Measurements from ENCODE around the gene HOXA4.

HOXA4 gene

DNA sequence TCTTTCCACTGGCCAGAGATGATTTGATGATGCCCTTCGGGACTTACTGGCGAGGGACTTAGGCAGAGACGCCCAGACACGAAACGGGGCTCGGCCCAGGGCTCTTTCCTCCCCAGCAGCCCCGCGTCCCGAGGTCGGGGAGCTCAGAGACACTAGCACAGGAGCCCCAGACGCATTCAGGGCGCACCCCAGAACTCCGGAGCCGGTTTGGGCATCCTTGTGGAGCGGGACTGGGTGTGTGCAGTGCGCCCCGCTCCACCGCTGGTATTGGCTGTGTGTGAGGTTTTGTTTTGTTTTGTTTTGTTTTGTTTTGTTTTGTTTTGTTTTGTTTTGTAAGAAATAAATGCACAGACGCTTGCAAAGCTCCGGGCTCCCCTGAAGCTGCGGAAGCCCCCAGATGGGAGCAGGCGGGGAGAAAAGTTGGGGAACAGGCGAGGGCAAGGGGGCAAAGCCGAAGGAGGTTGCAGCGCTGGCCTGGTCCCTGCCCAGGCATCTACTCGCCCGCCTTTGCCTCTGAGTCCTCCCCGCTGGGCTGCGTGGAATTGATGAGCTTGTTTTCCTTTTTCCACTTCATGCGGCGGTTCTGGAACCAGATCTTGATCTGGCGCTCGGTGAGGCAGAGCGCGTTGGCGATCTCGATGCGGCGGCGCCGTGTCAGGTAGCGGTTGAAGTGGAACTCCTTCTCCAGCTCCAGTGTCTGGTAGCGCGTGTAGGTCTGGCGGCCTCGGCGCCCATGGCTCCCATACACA, 14.8 kb upstream of the HOXA4 start:
- no peak for DNase-seq

DNA sequence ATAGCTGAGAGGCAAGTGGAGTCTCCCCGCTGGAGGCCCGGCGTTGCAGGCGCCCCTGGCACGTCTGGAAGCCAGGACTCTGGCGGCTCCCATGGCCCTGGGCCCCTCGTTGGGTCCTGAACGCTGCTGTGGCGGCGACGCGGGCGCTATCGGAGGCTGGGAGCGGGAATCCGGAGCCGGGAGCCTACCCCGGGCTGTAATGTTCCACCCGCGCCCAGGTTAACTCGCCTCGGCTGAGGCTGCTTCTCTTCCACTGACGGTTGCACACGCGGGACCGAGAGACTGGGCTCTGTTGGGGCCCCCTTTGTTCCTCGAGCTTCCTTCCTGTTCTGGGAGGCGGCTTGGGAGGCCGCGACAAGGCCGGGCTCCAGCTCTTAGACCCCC, 14.2 kb upstream of the HOXA4 start:
- DNase-seq: no peak

DNA sequence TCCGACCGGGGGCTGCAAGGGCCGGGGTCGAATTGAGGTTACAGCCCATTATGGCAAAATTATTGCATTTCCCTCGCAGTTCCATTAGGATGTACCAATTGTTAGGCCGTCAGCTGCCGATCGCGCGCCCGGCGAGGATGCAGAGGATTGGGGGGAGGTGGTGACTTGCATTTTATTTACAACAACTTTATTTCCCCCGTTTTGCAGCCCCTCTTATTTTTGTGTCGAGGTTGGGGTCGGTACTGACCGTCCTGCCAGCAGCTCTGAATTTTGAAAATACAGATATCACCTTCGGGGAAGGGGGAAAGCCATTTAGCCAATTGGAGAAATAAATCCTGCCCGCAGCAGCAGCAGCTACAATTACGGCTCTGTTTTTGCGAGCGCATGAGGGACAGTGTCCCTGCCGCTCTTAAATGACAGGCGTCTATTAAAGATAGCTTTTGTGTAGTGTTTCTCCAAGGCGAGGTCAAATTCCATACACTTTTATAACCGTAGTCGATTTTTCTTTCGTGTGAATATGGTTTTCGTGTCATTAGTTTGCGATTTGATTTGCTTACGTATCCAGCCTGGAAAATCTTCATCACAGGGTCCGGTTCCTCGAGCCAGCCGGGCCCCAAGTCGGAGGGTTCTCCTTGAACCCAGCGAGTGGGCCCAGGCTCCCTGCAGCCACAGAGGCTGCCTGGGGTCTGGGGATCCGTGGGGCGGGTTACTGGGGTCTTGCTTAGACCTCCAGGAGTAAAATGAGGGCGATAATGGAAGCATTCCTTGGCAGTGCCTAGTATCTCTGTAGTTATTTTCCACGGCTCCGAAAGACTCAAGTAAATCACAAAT, 13.6 kb upstream of the HOXA4 start:
- DNase-seq: no peak

DNA sequence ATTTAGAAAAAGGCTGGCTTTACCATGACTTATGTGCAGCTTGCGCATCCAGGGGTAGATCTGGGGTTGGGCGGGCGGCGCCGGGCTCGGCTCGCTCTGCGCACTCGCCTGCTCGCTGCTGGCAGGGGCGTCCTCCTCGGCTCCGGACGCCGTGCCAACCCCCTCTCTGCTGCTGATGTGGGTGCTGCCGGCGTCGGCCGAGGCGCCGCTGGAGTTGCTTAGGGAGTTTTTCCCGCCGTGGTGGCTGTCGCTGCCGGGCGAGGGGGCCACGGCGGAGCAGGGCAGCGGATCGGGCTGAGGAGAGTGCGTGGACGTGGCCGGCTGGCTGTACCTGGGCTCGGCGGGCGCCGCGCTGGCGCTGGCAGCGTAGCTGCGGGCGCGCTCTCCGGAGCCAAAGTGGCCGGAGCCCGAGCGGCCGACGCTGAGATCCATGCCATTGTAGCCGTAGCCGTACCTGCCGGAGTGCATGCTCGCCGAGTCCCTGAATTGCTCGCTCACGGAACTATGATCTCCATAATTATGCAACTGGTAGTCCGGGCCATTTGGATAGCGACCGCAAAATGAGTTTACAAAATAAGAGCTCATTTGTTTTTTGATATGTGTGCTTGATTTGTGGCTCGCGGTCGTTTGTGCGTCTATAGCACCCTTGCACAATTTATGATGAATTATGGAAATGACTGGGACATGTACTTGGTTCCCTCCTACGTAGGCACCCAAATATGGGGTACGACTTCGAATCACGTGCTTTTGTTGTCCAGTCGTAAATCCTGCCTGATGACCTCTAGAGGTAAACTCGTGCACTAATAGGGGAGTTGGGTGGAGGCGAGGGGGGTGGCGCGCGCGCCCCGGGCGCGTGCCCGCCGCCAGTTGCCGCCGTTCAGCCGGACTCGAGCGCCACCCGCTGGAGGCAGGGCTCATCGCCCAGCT, 12.7 kb upstream of the HOXA4 start, which contains the start of gene HOXA5:
Gene HOXA5 (minus strand): TSS at position 659 of the 927 bp plus-strand sequence. CDS start 74 bp downstream, at position 585.
- DNase-seq: peak; percentile 92

- DNase-seq: no peak
Observed at GRCh38 chr7:27142580-27143022, 12.0 kb upstream of the HOXA4 start.

DNA sequence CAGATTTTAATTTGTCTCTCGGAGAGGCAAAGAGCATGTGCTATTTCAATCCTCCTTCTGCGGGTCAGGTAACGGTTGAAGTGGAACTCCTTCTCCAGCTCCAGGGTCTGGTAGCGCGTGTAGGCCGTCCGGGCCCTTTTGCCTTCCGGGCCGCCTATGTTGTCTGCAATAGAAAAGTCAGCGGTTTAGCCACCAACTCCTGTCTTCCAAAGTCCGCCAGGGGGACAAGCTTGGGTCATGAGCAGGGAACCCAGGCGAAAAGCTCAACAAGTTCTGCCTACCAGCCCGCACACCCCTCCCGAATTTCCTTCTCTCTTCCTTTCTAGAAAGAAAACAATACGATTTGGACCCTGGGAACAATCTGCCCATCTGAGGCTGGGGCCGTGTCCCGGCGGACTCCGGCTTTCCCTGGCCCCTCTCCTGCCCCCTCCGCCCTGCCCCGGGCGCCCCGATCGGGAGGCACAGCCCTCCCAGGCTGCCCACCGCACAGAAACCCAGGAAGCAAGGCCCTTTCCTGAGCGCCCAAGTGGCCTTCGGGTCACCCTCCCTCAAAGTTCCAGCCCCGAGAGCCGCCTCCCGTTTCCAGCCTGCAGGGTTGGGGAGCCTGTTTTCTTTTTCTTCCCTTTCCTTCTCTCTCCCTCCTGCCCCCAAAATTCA, 11.5 kb upstream of the HOXA4 start:
- DNase-seq: no peak

DNA sequence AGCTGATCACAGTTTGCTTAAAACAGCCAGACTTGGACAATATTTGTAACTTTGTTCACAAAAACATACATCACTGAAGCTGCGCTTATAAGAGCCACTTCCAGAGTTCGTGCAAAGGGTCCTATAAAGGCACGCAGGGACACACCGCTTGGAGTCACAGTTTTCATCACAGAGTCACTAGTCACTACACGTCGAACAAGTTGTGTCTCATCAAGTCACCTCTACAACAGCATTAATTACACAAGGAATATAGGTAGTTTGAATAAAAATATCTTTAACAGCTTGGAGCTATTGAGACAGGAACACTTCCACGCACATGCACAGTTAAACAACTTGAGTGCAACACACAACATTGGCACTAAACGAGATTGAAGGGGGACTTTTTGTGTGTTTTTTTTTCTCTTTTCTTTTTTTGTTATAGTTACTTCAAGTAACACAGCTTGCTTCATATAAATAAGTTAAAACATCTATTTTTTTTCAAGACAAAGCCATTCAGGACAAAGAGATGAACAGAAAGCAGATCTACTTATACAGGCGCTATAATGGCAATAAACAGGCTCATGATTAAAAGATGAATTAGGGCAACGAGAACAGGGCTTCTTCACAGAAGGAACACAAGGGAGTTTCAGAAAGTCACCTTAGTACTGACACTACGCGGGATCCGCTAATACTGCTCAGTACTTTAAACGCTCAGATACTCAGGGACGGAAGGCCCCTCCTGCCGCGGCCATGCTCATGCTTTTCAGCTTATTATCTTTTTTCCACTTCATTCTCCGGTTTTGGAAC, 10.8 kb upstream of the HOXA4 start:
- no peak for DNase-seq

GRCh38 chr7:27140126-27140857, 9.7 kb upstream of the HOXA4 start:
- no peak for DNase-seq

DNA sequence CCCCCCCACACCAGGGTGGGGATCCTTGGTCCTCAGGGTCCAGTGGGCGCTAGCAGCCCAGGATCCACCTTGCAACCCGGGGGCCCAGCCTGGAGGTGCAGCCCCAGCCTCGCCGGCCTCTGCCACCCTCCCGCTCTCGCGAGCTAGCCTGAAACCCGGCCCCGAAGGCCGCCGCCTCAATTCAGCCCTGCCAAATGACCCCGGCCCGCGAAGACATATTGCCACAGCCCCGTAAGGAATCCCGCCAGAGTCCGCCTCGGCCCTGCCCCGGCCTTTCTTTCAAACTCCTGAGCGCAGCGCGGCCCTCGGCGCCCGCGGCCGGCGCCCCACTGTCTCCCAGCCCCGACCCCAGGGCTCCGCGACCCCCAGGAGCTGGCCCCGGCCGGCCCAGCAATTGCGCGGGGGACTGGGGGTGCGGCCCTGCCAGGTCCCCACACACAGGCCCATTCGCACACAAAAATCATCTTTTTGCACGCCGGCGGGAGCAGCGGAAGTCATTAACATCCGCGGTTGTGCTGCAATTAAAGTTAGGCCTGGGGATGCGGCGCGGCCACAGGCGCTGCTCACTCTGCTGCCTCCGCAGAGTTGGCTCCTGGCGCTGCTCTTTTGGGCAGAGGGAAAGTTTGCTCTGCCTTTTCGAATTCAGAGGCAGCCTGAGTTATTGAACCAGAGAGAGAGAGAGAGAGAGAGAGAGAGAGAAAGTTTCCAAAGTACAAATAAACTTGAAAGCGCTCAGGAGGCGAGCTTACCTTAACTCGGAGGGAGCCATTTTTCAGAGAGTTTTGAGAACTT, 9.0 kb upstream of the HOXA4 start:
- DNase-seq: no peak

DNA sequence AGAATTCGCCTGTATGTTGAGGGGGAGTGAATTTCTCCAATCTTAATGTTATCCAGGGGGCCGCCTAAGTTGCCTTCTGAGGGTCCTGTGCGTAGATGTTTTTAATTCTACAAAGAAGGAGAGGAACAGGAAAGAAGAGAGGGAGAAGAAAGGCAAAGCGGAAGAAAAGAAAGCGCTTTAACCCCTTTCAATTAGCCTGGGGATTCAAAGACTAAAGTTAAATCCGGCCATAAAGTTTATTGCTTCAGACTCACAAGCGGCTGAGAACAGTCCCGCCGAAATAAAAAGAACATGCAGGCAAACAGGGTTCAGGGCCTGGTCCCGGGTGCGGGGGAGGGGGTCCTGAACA, 8.4 kb upstream of the HOXA4 start:
- DNase-seq: no peak

GRCh38 chr7:27138472-27138871, 7.9 kb upstream of the HOXA4 start:
- DNase-seq: no peak

GRCh38 chr7:27137640-27138315, 7.2 kb upstream of the HOXA4 start:
- no peak for DNase-seq

GRCh38 chr7:27134392-27134791, 3.8 kb upstream of the HOXA4 start:
- DNase-seq: no peak

DNA sequence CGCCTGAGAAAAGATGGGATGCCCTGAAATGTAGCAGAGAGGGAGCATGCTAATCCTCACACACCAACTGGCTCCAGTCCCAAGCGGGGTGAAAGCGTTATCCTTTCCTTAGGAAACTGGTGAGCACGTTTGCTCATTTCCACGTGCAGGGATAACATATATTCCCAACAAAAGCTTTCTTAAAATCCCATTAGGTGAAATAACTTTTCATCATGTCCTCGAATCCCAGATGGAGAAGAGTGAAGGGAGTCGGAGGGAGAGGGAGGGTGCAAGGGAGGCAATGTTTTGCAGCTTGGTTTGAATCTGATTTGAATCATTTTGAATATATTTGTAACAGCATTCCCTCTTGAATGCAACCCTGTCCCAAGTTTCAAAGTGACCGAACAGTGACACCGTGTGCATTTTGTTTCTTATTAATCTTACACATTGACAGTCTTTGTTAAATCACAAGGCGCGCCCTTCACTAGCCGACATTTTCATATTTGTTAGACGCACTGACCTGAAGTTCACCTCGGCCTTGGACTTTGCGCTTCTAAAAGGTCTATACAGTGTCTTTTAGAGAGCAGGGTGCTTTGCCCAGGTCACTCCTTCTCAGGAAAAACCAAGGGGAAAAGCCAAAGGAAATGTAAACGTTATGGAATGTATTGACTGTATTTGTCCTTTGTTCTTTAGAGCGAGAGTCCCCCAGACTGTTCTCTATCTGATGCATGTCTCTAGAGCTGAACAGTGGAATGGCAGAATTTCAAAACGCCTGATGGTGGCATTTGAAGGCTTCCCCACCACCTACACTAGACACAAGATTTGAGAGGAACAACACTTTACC, 3.1 kb upstream of the HOXA4 start:
- no peak for DNase-seq

- DNase-seq: no peak
Observed at GRCh38 chr7:27132978-27133377, 2.4 kb upstream of the HOXA4 start.

DNA sequence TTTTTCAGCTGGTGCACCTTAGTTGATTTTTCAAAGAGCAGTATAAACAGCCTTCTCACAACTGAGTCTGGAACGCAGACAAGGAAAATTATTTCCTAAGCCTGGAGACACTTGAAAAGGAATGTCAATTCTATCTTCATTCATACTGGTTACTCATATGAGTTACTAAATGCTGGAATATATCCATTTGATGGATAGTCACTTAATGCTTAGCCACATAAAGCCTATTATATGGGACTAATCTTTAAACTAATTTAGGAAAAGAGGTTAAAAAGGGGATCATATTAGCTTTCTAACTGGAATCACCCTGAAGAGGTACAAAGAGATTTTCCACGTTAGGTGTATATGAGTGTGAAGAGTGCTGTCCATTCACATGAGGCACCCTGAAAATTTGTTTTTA, 1.7 kb upstream of the HOXA4 start:
- no peak for DNase-seq

- no peak for DNase-seq
Observed at GRCh38 chr7:27131390-27131819, 848 bp upstream of the HOXA4 start.

- no peak for DNase-seq
Observed at GRCh38 chr7:27129729-27130539, 623 bp downstream of the HOXA4 start.

Measured in kidney glomerular epithelial cell (primary cell).